Smooth muscle cell (in vitro differentiated cells): ENCODE results near the gene ATP6V1B1. TPM values are rescaled to one million over a fixed set of nuclear protein-coding genes. Genes with fewer than 3 reads are reported as not detected.
A peak's percentile ranks its signal among the peaks of the same experiment; 100 is the strongest.

Experiments
- DNase-seq: peaks from one replicate; lab custom pipeline; 2025; ENCODE audit not compliant: unreplicated experiment; lab: John Stamatoyannopoulos, UW
- H2AFZ ChIP-seq: fragments of 200-600 bp; sonication (generic); 2 replicates; pipeline ENCODE4 v1.6.0; 2016; ENCODE audit warnings: antibody characterized with exemption, low read depth, mild to moderate bottlenecking
- H3F3A ChIP-seq: fragments of 200-600 bp; sonication (generic); 2 replicates; pipeline ENCODE4 v1.6.0; 2017; ENCODE audit warnings: antibody characterized with exemption, low read depth
- H3K27ac ChIP-seq: fragments of 200-600 bp; sonication (generic); 2 replicates; pipeline ENCODE4 v1.5.1; 2016; ENCODE audit warnings: low read depth, mild to moderate bottlenecking
- H3K27me3 ChIP-seq: fragments of 200-600 bp; sonication (generic); 2 replicates; pipeline ENCODE4 v1.6.1; 2016; ENCODE audit warnings: low read depth, mild to moderate bottlenecking
- H3K36me3 ChIP-seq: fragments of 200-600 bp; sonication (generic); 2 replicates; pipeline ENCODE4 v1.5.1; 2016; ENCODE audit warnings: low read depth
- H3K4me1 ChIP-seq: fragments of 200-600 bp; sonication (generic); 2 replicates; pipeline ENCODE4 v1.5.1; 2016; ENCODE audit warnings: low read depth
- H3K4me2 ChIP-seq: fragments of 200-600 bp; sonication (generic); 2 replicates; pipeline ENCODE4 v1.6.0; 2016; ENCODE audit warnings: mild to moderate bottlenecking
- H3K4me3 ChIP-seq: fragments of 200-600 bp; sonication (generic); 2 replicates; pipeline ENCODE4 v1.5.1; 2016; ENCODE audit warnings: mild to moderate bottlenecking
- H3K79me2 ChIP-seq: fragments of 200-600 bp; sonication (generic); 2 replicates; pipeline ENCODE4 v1.6.0; 2016; ENCODE audit warnings: low read depth, mild to moderate bottlenecking
- H3K9ac ChIP-seq: fragments of 200-600 bp; sonication (generic); 2 replicates; pipeline ENCODE4 v1.6.0; 2016; ENCODE audit warnings: low read depth
- H3K9me3 ChIP-seq: fragments of 200-600 bp; sonication (generic); replicated peaks from 2 replicates; pipeline ENCODE4 v1.5.1; 2016; ENCODE audit warnings: low read depth
- H4K20me1 ChIP-seq: fragments of 200-600 bp; sonication (generic); 2 replicates; pipeline ENCODE4 v1.6.0; 2016; ENCODE audit warnings: low read depth
- WGBS: methylation state at CpG from one replicate; pipeline ENCODE4 v1.1.7; 2016; ENCODE audit warnings: low lambda C conversion rate; 5-methylcytosine and 5-hydroxymethylcytosine counted together
- polyA plus RNA-seq: library from polyadenylated mRNA; unstranded; fragments of >200 nt; fragmentation: Nextera tagmentation; extraction: Ambion mirVana; gene quantifications from 2 replicates; pipeline ENCODE4 v1.2.1, GENCODE V29; 2016
- total RNA-seq: library from RNA; depleted of rRNA; stranded (reverse); fragments of >200 nt; gene quantifications from 2 replicates; pipeline ENCODE4 v1.2.3, GENCODE V29; 2014
- TF ChIP-seq, protein P1 (sequence below): fragments of 200-600 bp; sonication (generic); IDR thresholded peaks from 2 replicates; pipeline ENCODE4 v1.5.1; 2017; ENCODE audit warnings: borderline replicate concordance, mild to moderate bottlenecking, antibody characterized with exemption; ENCODE audit not compliant: insufficient read depth, poor library complexity, severe bottlenecking

Gene ATP6V1B1
- total and polyA plus RNA-seq, 2 experiments from 2014 or later: 0.59 TPM; not detected in 1

DNA sequence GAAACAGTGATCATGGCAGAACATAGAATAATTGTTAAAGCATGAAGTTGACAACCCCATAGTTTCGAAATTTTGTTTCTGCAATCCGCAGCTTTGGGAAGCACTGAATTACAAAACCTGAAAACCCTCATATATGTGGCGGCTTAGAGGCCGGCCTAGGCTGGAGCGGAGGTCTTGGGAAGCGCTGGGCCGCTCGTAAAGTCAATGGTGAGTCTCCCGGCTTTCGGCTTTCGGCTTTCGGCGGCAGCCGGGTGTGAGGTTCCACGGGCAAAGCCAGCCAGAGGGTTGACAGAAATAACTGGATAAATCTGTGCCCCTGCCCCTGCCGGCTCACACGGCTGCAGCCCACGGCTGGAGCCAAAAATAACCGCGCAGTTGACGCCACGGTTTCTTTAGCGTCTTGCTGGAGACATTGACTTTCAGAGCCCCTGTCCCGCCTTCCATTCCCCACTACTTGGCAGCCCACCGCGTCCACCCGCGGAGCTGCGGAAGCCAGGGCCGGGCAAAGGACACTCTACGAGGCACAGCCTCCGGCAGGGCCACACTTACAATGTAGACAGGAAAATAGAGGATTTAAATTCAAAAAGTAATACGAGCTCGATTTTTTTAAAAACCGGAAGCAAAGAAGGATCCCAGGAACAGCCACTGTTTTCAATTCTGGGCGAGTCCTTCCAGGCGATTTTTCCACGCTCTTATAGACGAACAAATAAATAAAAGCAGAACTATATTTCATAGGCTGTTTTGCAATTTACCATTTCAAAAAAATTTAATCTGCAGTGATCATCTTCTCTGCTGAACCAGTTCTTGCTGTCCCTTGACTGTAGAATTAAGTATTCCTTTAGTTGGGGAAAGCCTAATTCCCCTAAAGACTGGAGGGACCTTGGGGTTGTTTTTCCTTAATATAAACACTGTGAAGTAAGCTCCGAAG, 28.3 kb upstream of the ATP6V1B1 start:
- H3K9ac ChIP-seq: no peak overlapping the region
- H3K27me3 ChIP-seq: peaks cover 100% of the 10 kb centered on the region
- H3K4me1 ChIP-seq: peaks cover 5% of the 10 kb centered on the region
- 6% methylated on average over 40 of the region's 40 CpGs for WGBS
- H3K4me3 ChIP-seq: peak overlapping the region; percentile 42
- H3F3A ChIP-seq: no peaks in the 10 kb centered on the region
- TF ChIP-seq, protein P1, sequence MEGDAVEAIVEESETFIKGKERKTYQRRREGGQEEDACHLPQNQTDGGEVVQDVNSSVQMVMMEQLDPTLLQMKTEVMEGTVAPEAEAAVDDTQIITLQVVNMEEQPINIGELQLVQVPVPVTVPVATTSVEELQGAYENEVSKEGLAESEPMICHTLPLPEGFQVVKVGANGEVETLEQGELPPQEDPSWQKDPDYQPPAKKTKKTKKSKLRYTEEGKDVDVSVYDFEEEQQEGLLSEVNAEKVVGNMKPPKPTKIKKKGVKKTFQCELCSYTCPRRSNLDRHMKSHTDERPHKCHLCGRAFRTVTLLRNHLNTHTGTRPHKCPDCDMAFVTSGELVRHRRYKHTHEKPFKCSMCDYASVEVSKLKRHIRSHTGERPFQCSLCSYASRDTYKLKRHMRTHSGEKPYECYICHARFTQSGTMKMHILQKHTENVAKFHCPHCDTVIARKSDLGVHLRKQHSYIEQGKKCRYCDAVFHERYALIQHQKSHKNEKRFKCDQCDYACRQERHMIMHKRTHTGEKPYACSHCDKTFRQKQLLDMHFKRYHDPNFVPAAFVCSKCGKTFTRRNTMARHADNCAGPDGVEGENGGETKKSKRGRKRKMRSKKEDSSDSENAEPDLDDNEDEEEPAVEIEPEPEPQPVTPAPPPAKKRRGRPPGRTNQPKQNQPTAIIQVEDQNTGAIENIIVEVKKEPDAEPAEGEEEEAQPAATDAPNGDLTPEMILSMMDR: no peak
- peak overlapping the region; percentile 46 for H2AFZ ChIP-seq
- no peak for DNase-seq
- peaks cover 53% of the 10 kb centered on the region for H4K20me1 ChIP-seq
- H3K27ac ChIP-seq: no peak overlapping the region
- H3K36me3 ChIP-seq: no peaks in the 10 kb centered on the region
- peak overlapping the region; percentile 89 for H3K4me2 ChIP-seq
- no peaks in the 10 kb centered on the region for H3K9me3 ChIP-seq
- H3K79me2 ChIP-seq: no peaks in the 10 kb centered on the region

DNA sequence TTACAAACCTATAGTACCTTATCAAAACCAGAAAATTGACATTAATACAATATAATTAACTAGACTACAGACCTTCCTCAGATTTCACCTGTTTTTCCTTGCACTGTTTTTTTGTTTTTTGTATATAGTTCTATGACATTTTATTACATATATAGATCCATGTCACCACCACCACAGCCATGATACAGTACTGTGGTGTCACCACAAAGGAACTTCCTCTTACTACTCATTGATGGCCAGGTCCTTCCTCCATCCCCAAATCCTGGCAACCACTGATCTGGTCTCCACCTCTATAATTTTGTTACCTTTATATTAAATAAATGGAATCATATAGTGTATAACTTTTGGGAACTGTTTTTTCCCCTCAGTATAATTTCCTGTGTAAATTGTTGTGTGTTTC, 19.4 kb upstream of the ATP6V1B1 start:
- TF ChIP-seq, protein P1: no peak
- Histone ChIP-seq H3K9ac (no peak overlapping the region), H3K27me3 (peaks cover 53% of the 10 kb centered on the region), H4K20me1 (no peaks in the 10 kb centered on the region), H3K4me2 (no peak overlapping the region), H3K36me3 (no peaks in the 10 kb centered on the region), H2AFZ (no peak overlapping the region), H3K9me3 (no peaks in the 10 kb centered on the region), H3K4me1 (no peaks in the 10 kb centered on the region), H3K27ac (no peak overlapping the region), H3F3A (no peaks in the 10 kb centered on the region), H3K79me2 (no peaks in the 10 kb centered on the region), H3K4me3 (no peak overlapping the region)
- DNase-seq: no peak

DNA sequence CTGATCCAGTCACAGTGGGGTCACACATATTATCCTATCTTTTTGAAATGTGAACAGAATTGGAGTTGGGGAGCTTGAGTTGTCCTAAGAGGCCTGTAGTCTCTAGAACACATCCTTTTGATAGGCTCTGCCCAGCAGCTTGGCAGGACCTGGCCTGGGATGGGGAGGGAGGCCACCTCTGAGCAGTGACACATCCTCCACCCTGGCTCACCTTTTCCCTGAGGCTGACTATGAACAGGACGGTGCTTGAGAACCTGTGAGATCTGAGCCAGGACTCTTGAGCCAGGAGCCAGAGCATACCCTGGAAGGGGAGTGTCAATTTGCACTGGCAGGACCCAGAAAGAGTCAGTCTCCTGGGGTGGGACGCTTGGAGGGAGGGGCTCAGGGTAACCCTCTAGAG, 17.7 kb upstream of the ATP6V1B1 start:
- H3K9me3 ChIP-seq: no peaks in the 10 kb centered on the region
- H3K36me3 ChIP-seq: no peaks in the 10 kb centered on the region
- no peaks in the 10 kb centered on the region for H3F3A ChIP-seq
- no peak overlapping the region for H2AFZ ChIP-seq
- H3K4me1 ChIP-seq: no peaks in the 10 kb centered on the region
- H3K27me3 ChIP-seq: peaks cover 36% of the 10 kb centered on the region
- no peak overlapping the region for H3K4me3 ChIP-seq
- TF ChIP-seq, protein P1: no peak
- no peak overlapping the region for H3K9ac ChIP-seq
- H3K4me2 ChIP-seq: no peak overlapping the region
- no peak for DNase-seq
- H3K79me2 ChIP-seq: no peaks in the 10 kb centered on the region
- H4K20me1 ChIP-seq: no peaks in the 10 kb centered on the region
- WGBS: 83% methylated on average over 1 of the region's 2 CpGs
- H3K27ac ChIP-seq: no peak overlapping the region
